ENCODE measurements around the gene PCYOX1L. TPM values are rescaled to one million over a fixed set of nuclear protein-coding genes. Genes with fewer than 3 reads are reported as not detected.

PCYOX1L gene
- total RNA-seq, 1 donor from 2014 or later: 11.9 TPM

GRCh38 chr5:149411738-149412519 is 54.1 kb downstream of the PCYOX1L start:
- TF ChIP-seq, protein P1, sequence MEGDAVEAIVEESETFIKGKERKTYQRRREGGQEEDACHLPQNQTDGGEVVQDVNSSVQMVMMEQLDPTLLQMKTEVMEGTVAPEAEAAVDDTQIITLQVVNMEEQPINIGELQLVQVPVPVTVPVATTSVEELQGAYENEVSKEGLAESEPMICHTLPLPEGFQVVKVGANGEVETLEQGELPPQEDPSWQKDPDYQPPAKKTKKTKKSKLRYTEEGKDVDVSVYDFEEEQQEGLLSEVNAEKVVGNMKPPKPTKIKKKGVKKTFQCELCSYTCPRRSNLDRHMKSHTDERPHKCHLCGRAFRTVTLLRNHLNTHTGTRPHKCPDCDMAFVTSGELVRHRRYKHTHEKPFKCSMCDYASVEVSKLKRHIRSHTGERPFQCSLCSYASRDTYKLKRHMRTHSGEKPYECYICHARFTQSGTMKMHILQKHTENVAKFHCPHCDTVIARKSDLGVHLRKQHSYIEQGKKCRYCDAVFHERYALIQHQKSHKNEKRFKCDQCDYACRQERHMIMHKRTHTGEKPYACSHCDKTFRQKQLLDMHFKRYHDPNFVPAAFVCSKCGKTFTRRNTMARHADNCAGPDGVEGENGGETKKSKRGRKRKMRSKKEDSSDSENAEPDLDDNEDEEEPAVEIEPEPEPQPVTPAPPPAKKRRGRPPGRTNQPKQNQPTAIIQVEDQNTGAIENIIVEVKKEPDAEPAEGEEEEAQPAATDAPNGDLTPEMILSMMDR (IDR thresholded peaks at IDR 0.05; ENCODE audit: insufficient read depth, low read length, poor library complexity, severe bottlenecking): no peak
- Histone ChIP-seq H3K36me3 (ENCODE audit: control insufficient read depth, insufficient read depth, low read length) (no peaks in the 10 kb centered on the region), H3K4me3 (ENCODE audit: low read depth, low read length) (no peak overlapping the region), H3K27me3 (ENCODE audit: control insufficient read depth, insufficient read depth, low read length) (no peaks in the 10 kb centered on the region)
- no peak for DNase-seq (ENCODE audit: low read depth)

GRCh38 chr5:149412783-149413476 is 55.1 kb downstream of the PCYOX1L start:
- Histone ChIP-seq H3K27me3 (ENCODE audit: control insufficient read depth, insufficient read depth, low read length) (no peaks in the 10 kb centered on the region), H3K36me3 (ENCODE audit: control insufficient read depth, insufficient read depth, low read length) (no peaks in the 10 kb centered on the region), H3K4me3 (ENCODE audit: low read depth, low read length) (no peak overlapping the region)
- DNase-seq (ENCODE audit: low read depth): no peak
- TF ChIP-seq, protein P1 (IDR thresholded peaks at IDR 0.05; ENCODE audit: insufficient read depth, low read length, poor library complexity, severe bottlenecking): no peak

DNA sequence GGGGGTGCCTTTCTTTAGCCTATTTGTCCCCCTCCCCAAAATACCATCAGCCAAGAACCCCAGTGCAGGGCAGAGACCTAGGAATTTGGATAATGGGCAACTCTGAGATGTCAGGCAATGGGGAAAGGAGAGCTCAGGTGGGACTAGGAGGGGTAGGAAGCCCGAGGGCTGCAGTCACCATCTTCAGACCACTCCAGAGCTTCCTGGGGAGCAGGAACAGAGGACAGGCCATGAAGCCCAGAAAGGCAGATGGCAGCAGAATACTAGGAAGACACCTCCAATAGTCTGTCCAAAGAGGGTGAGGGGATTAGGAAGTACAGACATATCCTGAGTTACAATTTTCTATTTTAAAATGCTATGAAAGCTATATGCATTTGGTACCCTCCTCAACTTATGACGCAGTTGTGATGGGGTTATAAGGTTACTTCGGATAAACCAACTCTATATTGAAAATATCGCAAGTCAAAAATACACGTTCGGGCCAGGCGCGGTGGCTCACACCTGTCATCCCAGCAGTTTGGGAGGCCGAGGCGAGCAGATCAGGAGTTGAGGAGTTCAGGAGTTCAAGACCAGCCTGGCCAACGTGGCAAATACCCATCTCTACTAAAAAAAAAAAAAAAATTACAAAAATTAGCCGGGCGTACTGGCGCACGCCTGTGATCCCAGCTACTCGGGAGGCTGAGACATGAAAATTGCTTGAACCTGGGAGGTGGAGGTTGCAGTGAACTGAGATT is 55.8 kb downstream of the PCYOX1L start:
- TF ChIP-seq, protein P1 (IDR thresholded peaks at IDR 0.05; ENCODE audit: insufficient read depth, low read length, poor library complexity, severe bottlenecking): no peak
- H3K36me3 ChIP-seq (ENCODE audit: control insufficient read depth, insufficient read depth, low read length): no peaks in the 10 kb centered on the region
- DNase-seq (ENCODE audit: low read depth): no peak
- H3K27me3 ChIP-seq (ENCODE audit: control insufficient read depth, insufficient read depth, low read length): no peaks in the 10 kb centered on the region
- no peak overlapping the region for H3K4me3 ChIP-seq (ENCODE audit: low read depth, low read length)

GRCh38 chr5:149414405-149415065 is 56.7 kb downstream of the PCYOX1L start:
- TF ChIP-seq, protein P1 (IDR thresholded peaks at IDR 0.05; ENCODE audit: insufficient read depth, low read length, poor library complexity, severe bottlenecking): no peak
- H3K27me3 ChIP-seq (ENCODE audit: control insufficient read depth, insufficient read depth, low read length): no peaks in the 10 kb centered on the region
- DNase-seq (ENCODE audit: low read depth): no peak
- no peak overlapping the region for H3K4me3 ChIP-seq (ENCODE audit: low read depth, low read length)
- no peaks in the 10 kb centered on the region for H3K36me3 ChIP-seq (ENCODE audit: control insufficient read depth, insufficient read depth, low read length)

- no peak for DNase-seq (ENCODE audit: low read depth)
- Histone ChIP-seq H3K27me3 (ENCODE audit: control insufficient read depth, insufficient read depth, low read length) (no peaks in the 10 kb centered on the region), H3K4me3 (ENCODE audit: low read depth, low read length) (no peak overlapping the region), H3K36me3 (ENCODE audit: control insufficient read depth, insufficient read depth, low read length) (no peaks in the 10 kb centered on the region)
- TF ChIP-seq, protein P1 (IDR thresholded peaks at IDR 0.05; ENCODE audit: insufficient read depth, low read length, poor library complexity, severe bottlenecking): no peak
Observed at GRCh38 chr5:149415066-149415967, 57.5 kb downstream of the PCYOX1L start.
